HEK293 (cell line): Measurements from ENCODE around the gene WFS1.

Source experiments
- CTCF ChIA-PET: fragments of 350-600 bp; formaldehyde crosslinking; extraction: SDS; loops from one replicate; lab custom pipeline; 2021; ENCODE audit warnings: antibody characterized with exemption; lab: Yijun Ruan, JAX
- POLR2A ChIA-PET: fragments of 300-600 bp; formaldehyde crosslinking; extraction: SDS; loops from one replicate; lab custom pipeline; 2020; ENCODE audit warnings: antibody characterized with exemption, inconsistent platforms; lab: Yijun Ruan, JAX
- H3K27ac ChIP-seq: fragments of 200-500 bp; sonication (Bioruptor generic); 2 replicates; pipeline ENCODE4 v1.5.1; 2014; ENCODE audit warnings: low read depth, low read length, control low read depth, inconsistent platforms; ENCODE audit errors: extremely low read depth
- H3K36me3 ChIP-seq, 2 experiments: fragments of 200-500 bp in 1 of 2; sonication (Bioruptor generic) in 1 of 2; 1 replicate in 1 of 2; 2 replicates in 1 of 2; pipeline ENCODE4 v1.5.1; 2014 to 2017; ENCODE audit warnings: inconsistent platforms in 2 of 2, low read length in 2 of 2; ENCODE audit not compliant: control insufficient read depth in 2 of 2, insufficient read depth in 1 of 2
- H3K4me1 ChIP-seq: fragments of 200-500 bp; sonication (Bioruptor generic); 2 replicates; pipeline ENCODE4 v1.5.1; 2014; ENCODE audit warnings: mild to moderate bottlenecking, low read length, inconsistent platforms; ENCODE audit not compliant: control insufficient read depth, insufficient read depth
- H3K4me3 ChIP-seq: 2 replicates; pipeline ENCODE4 v1.5.1; 2011; ENCODE audit warnings: low read depth, mild to moderate bottlenecking, control low read depth, low read length, moderate library complexity
- H3K9me3 ChIP-seq: fragments of 200-500 bp; sonication (Bioruptor generic); 2 replicates; pipeline ENCODE4 v1.5.1; 2014; ENCODE audit warnings: low read depth, low read length, inconsistent platforms; ENCODE audit not compliant: control insufficient read depth, insufficient read depth
- BCL6B ChIP-seq: fragments of 450-650 bp; formaldehyde crosslinking; IDR thresholded peaks from 2 replicates; pipeline ENCODE4 v1.5.1; 2017; ENCODE audit warnings: missing biosample characterization, missing genetic modification characterization
- PATZ1 ChIP-seq: fragments of 450-650 bp; formaldehyde crosslinking; IDR thresholded peaks from 2 replicates; pipeline ENCODE4 v1.5.1; 2016; ENCODE audit warnings: missing biosample characterization, missing genetic modification characterization
- PRDM2 ChIP-seq: fragments of 450-650 bp; formaldehyde crosslinking; IDR thresholded peaks from 2 replicates; pipeline ENCODE4 v1.5.1; 2016; ENCODE audit warnings: missing biosample characterization, missing genetic modification characterization, borderline replicate concordance
- PRDM6 ChIP-seq: fragments of 450-650 bp; formaldehyde crosslinking; IDR thresholded peaks from 2 replicates; pipeline ENCODE4 v1.5.1; 2017; ENCODE audit warnings: missing biosample characterization, missing genetic modification characterization
- ZBTB21 ChIP-seq: fragments of 450-650 bp; formaldehyde crosslinking; IDR thresholded peaks from 2 replicates; pipeline ENCODE4 v1.5.1; 2017; ENCODE audit warnings: missing biosample characterization, missing genetic modification characterization
- ZBTB26 ChIP-seq: fragments of 450-650 bp; formaldehyde crosslinking; optimal IDR thresholded peaks from 2 replicates; pipeline ENCODE3; 2016; ENCODE audit warnings: missing biosample characterization, mild to moderate bottlenecking, missing genetic modification characterization
- ZFHX2 ChIP-seq: fragments of 450-650 bp; formaldehyde crosslinking; conservative IDR thresholded peaks from 2 replicates; pipeline ENCODE4 v1.5.1; 2016; ENCODE audit warnings: missing biosample characterization, missing genetic modification characterization
- ZFP3 ChIP-seq: fragments of 450-650 bp; formaldehyde crosslinking; IDR thresholded peaks from 2 replicates; pipeline ENCODE4 v1.5.1; 2016; ENCODE audit warnings: low read depth, missing biosample characterization, missing genetic modification characterization
- ZNF16 ChIP-seq: fragments of 450-650 bp; formaldehyde crosslinking; IDR thresholded peaks from 2 replicates; pipeline ENCODE4 v1.5.1; 2016; ENCODE audit warnings: low read depth, missing biosample characterization, missing genetic modification characterization
- ZNF174 ChIP-seq: fragments of 450-650 bp; formaldehyde crosslinking; IDR thresholded peaks from 2 replicates; pipeline ENCODE4 v1.5.0; 2017; ENCODE audit warnings: missing biosample characterization, mild to moderate bottlenecking, missing genetic modification characterization
- ZNF239 ChIP-seq: fragments of 450-650 bp; formaldehyde crosslinking; IDR thresholded peaks from 2 replicates; pipeline ENCODE4 v1.5.1; 2016; ENCODE audit warnings: missing biosample characterization, missing genetic modification characterization
- ZNF394 ChIP-seq: fragments of 450-650 bp; formaldehyde crosslinking; IDR thresholded peaks from 2 replicates; pipeline ENCODE4 v1.5.1; 2016; ENCODE audit warnings: missing biosample characterization, missing genetic modification characterization, mild to moderate bottlenecking, moderate library complexity, borderline replicate concordance
- ZNF398 ChIP-seq: fragments of 450-650 bp; formaldehyde crosslinking; IDR thresholded peaks from 2 replicates; pipeline ENCODE4 v1.5.1; 2017; ENCODE audit warnings: missing biosample characterization, missing genetic modification characterization
- ZNF645 ChIP-seq: fragments of 450-650 bp; formaldehyde crosslinking; IDR thresholded peaks from 2 replicates; pipeline ENCODE4; 2016; ENCODE audit warnings: missing biosample characterization, missing genetic modification characterization
- ZNF670 ChIP-seq: fragments of 450-650 bp; formaldehyde crosslinking; IDR thresholded peaks from 2 replicates; pipeline ENCODE4 v1.5.1; 2016; ENCODE audit warnings: missing biosample characterization, missing genetic modification characterization, low read depth
- ZNF777 ChIP-seq: fragments of 450-650 bp; formaldehyde crosslinking; IDR thresholded peaks from 2 replicates; pipeline ENCODE4 v1.5.1; 2017; ENCODE audit warnings: missing biosample characterization, missing genetic modification characterization, borderline replicate concordance
- ZSCAN18 ChIP-seq: fragments of 450-650 bp; formaldehyde crosslinking; IDR thresholded peaks from 2 replicates; pipeline ENCODE4 v1.5.1; 2016; ENCODE audit warnings: missing biosample characterization, missing genetic modification characterization

The WFS1 gene

GRCh38 chr4:6233929-6234328 is 35.7 kb upstream of the WFS1 start (continued):
- TF ChIP-seq ZNF670 (tag by site-specific recombination): no peak
- TF ChIP-seq PRDM2 (tag by site-specific recombination): no peak
- no peak for TF ChIP-seq ZNF398

GRCh38 chr4:6235012-6235411 is 34.6 kb upstream of the WFS1 start:
- ChIA-PET CTCF (interaction anchor here (0.6 kb wide), 1 partner anchor 96 kb away, joined by 3 read pairs; no protein-coding TSS in a partner anchor), POLR2A (no interaction called here)
- no peak overlapping the region for H3K4me3 ChIP-seq
- TF ChIP-seq ZNF670 (tag by site-specific recombination): no peak
- TF ChIP-seq ZFHX2 (tag by site-specific recombination): no peak
- TF ChIP-seq ZSCAN18 (tag by site-specific recombination): no peak
- no peak for TF ChIP-seq ZNF645 (tag by site-specific recombination)
- no peak for TF ChIP-seq ZNF239 (tag by site-specific recombination)
- no peak for TF ChIP-seq ZNF16 (tag by site-specific recombination)
- TF ChIP-seq ZNF174 (tag by site-specific recombination): no peak
- TF ChIP-seq ZBTB21 (tag by site-specific recombination): no peak
- no peak for TF ChIP-seq ZNF394 (tag by site-specific recombination)
- TF ChIP-seq PRDM6 (tag by site-specific recombination): no peak
- no peak for TF ChIP-seq PATZ1 (tag by site-specific recombination)
- TF ChIP-seq BCL6B: no peak
- no peak for TF ChIP-seq ZNF777 (tag by site-specific recombination)
- no peak for TF ChIP-seq ZFP3
- TF ChIP-seq ZBTB26 (tag by site-specific recombination): no peak
- H3K36me3 ChIP-seq: no peaks in the 10 kb centered on the region
- no peaks in the 10 kb centered on the region for H3K9me3 ChIP-seq
- H3K27ac ChIP-seq: no peak overlapping the region
- H3K4me1 ChIP-seq: no peaks in the 10 kb centered on the region
